HG03558 (cell line): ENCODE results near the gene CD83.

Experiments
- ATAC-seq: cut with Tn5 transposase; IDR thresholded peaks from one replicate; pipeline ENCODE4 v1.9.1; 2021; ENCODE audit warnings: moderate number of reproducible peaks; ENCODE audit not compliant: unreplicated experiment; ENCODE audit errors: extremely low read depth

Gene CD83

GRCh38 chr6:14120546-14120945, 3.0 kb downstream of the CD83 start:
- ATAC-seq = no peak

DNA sequence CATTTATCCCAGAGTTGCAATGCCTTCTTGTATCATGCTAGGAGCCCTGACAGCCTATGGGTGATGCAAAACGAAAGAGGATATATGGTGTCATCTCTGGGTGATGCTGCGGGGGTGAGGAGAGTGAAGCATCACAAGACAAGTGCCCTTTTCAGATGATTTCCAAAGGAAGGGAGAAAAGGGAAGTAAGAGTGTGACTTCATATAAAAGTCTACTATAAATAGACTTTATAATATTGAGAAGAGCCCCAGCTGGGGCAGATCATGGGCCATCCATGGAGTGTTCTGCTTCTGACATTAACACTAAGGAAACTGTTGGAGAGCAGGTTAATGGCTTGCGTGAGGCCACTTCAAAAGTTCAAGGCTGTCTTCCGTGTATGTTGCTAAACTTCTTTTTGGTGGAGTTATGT, 4.4 kb downstream of the CD83 start:
- ATAC-seq = peak; percentile 41

GRCh38 chr6:14123386-14124111, 6.0 kb downstream of the CD83 start:
- no peak for ATAC-seq

GRCh38 chr6:14125346-14125745, 7.8 kb downstream of the CD83 start:
- ATAC-seq = no peak

- ATAC-seq = no peak
Observed at GRCh38 chr6:14126191-14126590, 8.6 kb downstream of the CD83 start.

GRCh38 chr6:14127611-14128010, 10.0 kb downstream of the CD83 start:
- ATAC-seq = no peak

- no peak for ATAC-seq
Observed at GRCh38 chr6:14128012-14128411, 10.4 kb downstream of the CD83 start.

- ATAC-seq = no peak
Observed at GRCh38 chr6:14128746-14129145, 11.2 kb downstream of the CD83 start.

DNA sequence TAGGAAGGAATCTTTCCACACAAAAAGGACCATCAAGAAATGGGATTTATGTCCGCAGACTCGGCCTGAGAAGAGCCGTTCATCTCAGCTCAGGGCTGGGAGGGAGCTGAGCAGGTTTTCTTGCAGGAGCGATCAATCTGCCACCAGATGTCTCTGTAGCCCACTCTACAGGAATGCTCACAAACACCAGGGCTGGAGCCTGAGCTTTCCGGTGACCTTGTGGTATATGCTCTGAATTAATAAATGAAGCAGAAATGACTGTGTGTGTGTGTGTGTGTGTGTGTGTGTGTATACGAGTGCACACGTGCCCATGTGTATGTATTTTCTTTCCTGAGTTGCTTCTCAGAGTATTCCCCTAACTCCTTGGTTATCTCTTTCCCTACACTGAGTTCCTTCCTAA, 12.0 kb downstream of the CD83 start:
- no peak for ATAC-seq

DNA sequence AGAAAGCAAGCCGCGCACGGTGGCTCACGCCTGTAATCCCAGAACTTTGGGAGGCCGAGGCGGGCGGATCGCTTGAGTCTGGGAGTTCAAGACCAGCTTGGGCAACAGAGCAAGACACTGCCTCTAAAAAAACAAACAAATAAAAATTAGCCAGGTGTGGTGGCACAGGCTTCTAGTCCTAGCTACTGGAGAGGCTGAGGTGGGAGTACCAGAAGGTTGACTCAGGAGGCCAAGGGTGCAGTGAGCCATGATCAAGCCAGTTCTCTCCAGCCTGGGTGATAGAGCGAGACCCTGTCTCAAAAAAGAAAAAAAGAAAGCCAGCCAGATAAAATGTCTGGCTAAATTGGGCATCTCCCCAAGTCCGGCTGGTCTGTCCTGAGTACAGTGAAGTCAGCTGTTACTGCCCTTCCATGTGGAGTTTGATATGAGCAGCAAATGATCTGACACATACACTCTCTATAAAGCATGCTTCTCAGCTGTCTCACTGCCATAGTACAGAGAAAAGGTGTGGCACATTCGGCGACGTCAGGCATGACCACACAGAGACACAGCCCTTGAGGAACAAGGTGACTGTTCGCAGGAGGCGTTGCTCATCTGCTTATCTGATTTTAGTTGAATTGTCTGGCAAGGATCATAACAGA, 13.0 kb downstream of the CD83 start:
- ATAC-seq = no peak

GRCh38 chr6:14131579-14131978, 14.0 kb downstream of the CD83 start:
- ATAC-seq = no peak

- no peak for ATAC-seq
Observed at GRCh38 chr6:14132244-14132920, 14.8 kb downstream of the CD83 start.

GRCh38 chr6:14132921-14133275, 15.3 kb downstream of the CD83 start:
- no peak for ATAC-seq

GRCh38 chr6:14134211-14134910, 16.8 kb downstream of the CD83 start:
- no peak for ATAC-seq

DNA sequence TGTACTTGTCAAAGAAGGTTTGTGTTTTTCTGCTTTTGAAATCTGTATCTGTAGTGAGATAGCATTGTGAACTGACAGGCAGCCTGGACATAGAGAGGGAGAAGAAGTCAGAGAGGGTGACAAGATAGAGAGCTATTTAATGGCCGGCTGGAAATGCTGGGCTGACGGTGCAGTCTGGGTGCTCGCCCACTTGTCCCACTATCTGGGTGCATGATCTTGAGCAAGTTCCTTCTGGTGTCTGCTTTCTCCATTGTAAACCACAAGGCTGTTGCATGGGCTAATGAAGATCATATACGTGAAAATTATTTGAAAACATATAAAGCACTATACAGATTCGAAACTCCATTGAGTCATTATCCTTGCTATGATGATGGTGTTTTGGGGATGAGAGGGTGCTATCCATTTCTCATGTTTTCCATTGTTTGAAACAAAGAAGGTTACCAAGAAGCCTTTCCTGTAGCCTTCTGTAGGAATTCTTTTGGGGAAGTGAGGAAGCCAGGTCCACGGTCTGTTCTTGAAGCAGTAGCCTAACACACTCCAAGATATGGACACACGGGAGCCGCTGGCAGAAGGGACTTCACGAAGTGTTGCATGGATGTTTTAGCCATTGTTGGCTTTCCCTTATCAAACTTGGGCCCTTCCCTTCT, 18.4 kb downstream of the CD83 start:
- ATAC-seq = no peak

- no peak for ATAC-seq
Observed at GRCh38 chr6:14138701-14139215, 21.2 kb downstream of the CD83 start.

GRCh38 chr6:14141351-14142062, 23.9 kb downstream of the CD83 start:
- ATAC-seq = no peak

- no peak for ATAC-seq
Observed at GRCh38 chr6:14142063-14142450, 24.5 kb downstream of the CD83 start.

DNA sequence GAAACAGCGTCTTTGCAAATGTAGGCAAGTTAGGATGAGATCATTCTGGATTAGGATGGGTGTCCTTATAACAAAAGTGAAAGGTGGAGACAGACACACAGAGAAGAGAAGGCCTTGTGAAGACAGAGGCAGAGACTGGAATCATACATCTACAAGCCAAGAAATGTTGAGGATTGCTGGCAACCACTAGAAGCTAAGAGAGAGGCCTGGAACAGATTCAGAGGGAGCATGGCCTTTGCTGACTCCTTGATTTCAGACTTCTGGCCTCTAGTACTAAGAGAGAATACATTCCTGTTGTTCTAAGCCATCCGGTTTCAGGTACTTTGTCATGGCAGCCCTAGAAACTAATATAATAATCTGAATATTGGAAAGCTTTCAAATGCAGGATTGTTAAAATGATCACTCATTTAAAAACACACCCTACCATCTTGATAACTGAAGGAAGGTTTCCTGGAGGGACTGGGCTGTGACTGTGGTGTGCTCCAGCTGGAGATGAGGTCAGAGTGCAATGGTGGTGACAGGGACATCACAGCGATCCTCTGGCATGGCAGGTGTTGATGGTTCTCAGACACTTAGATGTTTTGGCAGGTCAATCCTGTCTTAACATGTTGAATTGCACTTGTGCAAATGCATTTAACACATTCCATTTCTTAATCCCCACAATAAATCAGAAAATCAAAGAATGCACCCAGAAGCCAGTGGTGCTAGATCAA, 25.1 kb downstream of the CD83 start:
- ATAC-seq = no peak
